Kidney (tissue), 14 donors: Measurements from ENCODE around the gene GCK. TPM values are rescaled to one million over a fixed set of nuclear protein-coding genes. Genes with fewer than 3 reads are reported as not detected.

Experiments
- DNase-seq, 5 donors: peaks; one replicate each; pipeline ENCODE4 v3.0.0-alpha.2; 2013 to 2020
- FAIRE-seq: peaks from 2 replicates; lab custom pipeline; 2012; peaks lifted over from hg19 to GRCh38; lab: Jason Lieb, UNC
- H3K27ac ChIP-seq, 2 donors: one replicate each; pipeline ENCODE4 v1.7.0; 2013; ENCODE audit warnings: low read depth in 2 of 2, low read length in 2 of 2, inconsistent platforms in 1 of 2
- H3K27me3 ChIP-seq: one replicate; pipeline ENCODE4 v1.7.1; 2013; ENCODE audit warnings: low read length, inconsistent platforms; ENCODE audit not compliant: control insufficient read depth, insufficient read depth
- H3K36me3 ChIP-seq, 3 donors: one replicate each; pipeline versions ENCODE4 v1.7.0 to v1.7.1; 2013; ENCODE audit warnings: low read length in 3 of 3, control low read depth in 1 of 3, inconsistent platforms in 1 of 3; ENCODE audit not compliant: insufficient read depth in 3 of 3, control insufficient read depth in 2 of 3
- H3K4me1 ChIP-seq, 3 donors: one replicate each; pipeline versions ENCODE4 v1.7.0 to v1.7.1; 2013; ENCODE audit warnings: low read length in 3 of 3, inconsistent platforms in 1 of 3, low read depth in 1 of 3; ENCODE audit not compliant: control insufficient read depth in 2 of 3, insufficient read depth in 2 of 3
- H3K4me3 ChIP-seq, 3 donors: one replicate each; pipeline versions ENCODE4 v1.7.0 to v1.8.1; 2013; ENCODE audit warnings: low read length in 3 of 3, control low read depth in 1 of 3, inconsistent platforms in 1 of 3
- H3K9ac ChIP-seq, 3 donors: one replicate each; pipeline versions ENCODE4 v1.7.0 to v1.7.1; 2013; ENCODE audit warnings: low read length in 3 of 3, control low read depth in 1 of 3, inconsistent platforms in 1 of 3
- H3K9me3 ChIP-seq, 3 donors: one replicate each; pipeline versions ENCODE4 v1.7.0 to v1.7.1; 2013; ENCODE audit warnings: low read length in 3 of 3, control low read depth in 1 of 3, inconsistent platforms in 1 of 3; ENCODE audit not compliant: control insufficient read depth in 2 of 3, insufficient read depth in 1 of 3
- CTCF ChIP-seq: IDR thresholded peaks from 3 replicates; pipeline ENCODE4 v1.5.1; 2012; ENCODE audit warnings: mild to moderate bottlenecking, moderate library complexity, borderline replicate concordance; ENCODE audit not compliant: insufficient read depth; ENCODE audit errors: extremely low read depth
- intact Hi-C: fragments of 100-400 bp; cut with DNase I; formaldehyde crosslinking; loops from one replicate; pipeline ENCODE4 v1.11.1; 2022
- polyA plus RNA-seq: library from polyadenylated mRNA; stranded (reverse); fragments of 350-450 nt; fragmentation: Illumina TruSeq; extraction: RNeasy Lipid Tissue Mini Kit (QIAGEN cat#74804); gene quantifications from one replicate; pipeline ENCODE4 v1.2.3, GENCODE V29; 2014; ENCODE audit warnings: low read depth, low replicate concordance; ENCODE audit not compliant: insufficient read depth
- total RNA-seq: library from RNA; stranded (reverse); fragmentation: NEBNext Ultra II Directional; extraction: Animal tissue kit (Norgen Biotek cat#: 25700); gene quantifications from one replicate; pipeline ENCODE4 v1.2.1, GENCODE V29; 2021
- donor health status: control.
- donor health status: control.
- donor health status: control.
- donor health status: control.
- donor health status: control.
- donor health status: DM: yes; HTN: yes; CAD: no.
- donor health status: Normal renal cell carcinoma (clear cell type).

The GCK gene
- total and polyA plus RNA-seq, 2 donors from 2014 or later = 0.25 to 1.0 TPM

GRCh38 chr7:44102846-44103565 is 86.2 kb downstream of the GCK start:
- intact Hi-C loops = no loop called here
- peak in 2 of 5 donors; percentile 33 to 56 for DNase-seq
- no peak overlapping the region for H3K9ac ChIP-seq

GRCh38 chr7:44101966-44102845 is 87.0 kb downstream of the GCK start:
- Histone ChIP-seq H3K36me3 (no peaks in the 10 kb centered on the region), H3K9me3 (no peaks in the 10 kb centered on the region), H3K27ac (peak overlapping the region in 1 of 2 donors; percentile 78), H3K4me1 (peaks cover 0 to 5% (median 5%) of the 10 kb centered on the region in 3 donors), H3K9ac (no peak overlapping the region), H3K27me3 (no peaks in the 10 kb centered on the region), H3K4me3 (no peak overlapping the region)
- DNase-seq (peak in 2 of 5 donors; percentile 42 to 82), FAIRE-seq (no peak)
- intact Hi-C loops = no loop called here
- no peak for TF ChIP-seq CTCF

More at GRCh38 chr7:44102846-44103565, 86.2 kb downstream of the GCK start:
- no peak for TF ChIP-seq CTCF
- Histone ChIP-seq H3K36me3 (no peaks in the 10 kb centered on the region), H3K4me3 (no peak overlapping the region), H3K27me3 (no peaks in the 10 kb centered on the region), H3K4me1 (peaks cover 0 to 5% (median 5%) of the 10 kb centered on the region in 3 donors), H3K27ac (peak overlapping the region; percentile 23 to 78), H3K9me3 (no peaks in the 10 kb centered on the region)
- FAIRE-seq = no peak

DNA sequence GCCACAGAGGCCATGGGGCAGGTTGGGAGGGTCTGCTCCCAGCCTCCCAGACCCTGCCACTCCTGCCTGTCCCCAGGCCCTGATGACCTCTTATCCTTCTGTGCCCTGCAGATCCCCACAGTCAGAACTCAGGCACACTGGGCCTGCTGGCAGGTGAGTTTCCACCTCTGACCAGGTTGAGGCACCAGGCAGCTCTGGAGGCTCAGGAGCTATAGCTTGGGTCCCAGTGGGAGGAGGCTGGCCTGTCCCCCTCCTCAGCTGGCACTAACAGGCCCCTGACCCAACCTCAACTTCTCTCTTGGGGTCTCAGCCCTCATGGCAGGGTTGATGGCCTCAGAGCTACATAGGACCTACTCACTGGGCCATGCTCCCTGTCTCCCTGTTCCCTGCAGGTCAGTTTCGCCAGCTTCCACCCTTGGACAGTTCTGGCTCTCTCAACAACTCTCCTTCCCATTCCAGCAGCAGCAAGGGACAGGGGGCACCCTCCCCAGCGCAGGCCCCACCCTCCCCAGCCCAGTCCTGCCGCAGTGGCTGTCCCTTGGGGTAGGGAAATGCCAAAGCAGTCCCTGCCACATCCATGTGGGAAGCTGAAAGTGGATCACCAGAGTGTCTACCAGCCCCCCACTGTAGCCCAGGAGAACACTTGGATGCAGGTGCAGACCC is 87.8 kb downstream of the GCK start:
- FAIRE-seq = no peak

More for the DNA sequence above, 87.8 kb downstream of the GCK start:
- H3K9ac ChIP-seq = no peak overlapping the region
- no peaks in the 10 kb centered on the region for H3K27me3 ChIP-seq
- no peaks in the 10 kb centered on the region for H3K9me3 ChIP-seq
- no peak for TF ChIP-seq CTCF
- DNase-seq = peak in 2 of 5 donors; percentile 51 to 55
- no peaks in the 10 kb centered on the region for H3K36me3 ChIP-seq
- intact Hi-C loops = no loop called here
- no peak overlapping the region for H3K4me3 ChIP-seq
- H3K27ac ChIP-seq = peak overlapping the region in 1 of 2 donors; percentile 78
- peaks cover 0 to 5% (median 5%) of the 10 kb centered on the region in 3 donors for H3K4me1 ChIP-seq
